HepG2 (cell line): ENCODE measurements around the gene DCPS. TPM values are rescaled to one million over a fixed set of nuclear protein-coding genes. Genes with fewer than 3 reads are reported as not detected.
A peak's percentile ranks its signal among the peaks of the same experiment; 100 is the strongest.

Experiments used
- CBX5 ChIP-seq: sonication (generic); formaldehyde crosslinking; IDR thresholded peaks from 2 replicates; pipeline ENCODE4 v1.4.0; 2020; ENCODE audit warnings: missing genetic modification reagents, borderline replicate concordance
- CSRNP2 ChIP-seq: sonication (generic); formaldehyde crosslinking; conservative IDR thresholded peaks from 2 replicates; pipeline ENCODE4 v1.8.0; 2022; ENCODE audit warnings: low read depth, missing genetic modification reagents
- DNMT3B ChIP-seq: conservative IDR thresholded peaks from 2 replicates; pipeline ENCODE4 v1.6.1; 2016; ENCODE audit warnings: missing biosample characterization, control low read depth
- HMGA1 ChIP-seq: sonication (generic); formaldehyde crosslinking; conservative IDR thresholded peaks from 2 replicates; pipeline ENCODE4 v1.4.0; 2020; ENCODE audit warnings: missing genetic modification reagents
- KDM4B ChIP-seq: sonication (generic); formaldehyde crosslinking; IDR thresholded peaks from 2 replicates; pipeline ENCODE4 v1.4.0; 2020; ENCODE audit warnings: missing genetic modification reagents
- NR2F2 ChIP-seq: IDR thresholded peaks from 2 replicates; pipeline ENCODE4 v1.6.1; 2012; ENCODE audit warnings: low read depth, inconsistent platforms, borderline replicate concordance
- PHF5A ChIP-seq: IDR thresholded peaks from one replicate; pipeline ENCODE4 v1.6.1; 2018; ENCODE audit warnings: low read depth, missing genetic modification reagents; ENCODE audit not compliant: unreplicated experiment
- PHF8 ChIP-seq: sonication (generic); formaldehyde crosslinking; IDR thresholded peaks from 2 replicates; pipeline ENCODE4 v1.5.0; 2020; ENCODE audit warnings: missing genetic modification reagents
- SIN3A ChIP-seq: IDR thresholded peaks from 2 replicates; pipeline ENCODE4 v1.6.1; 2011; ENCODE audit warnings: low read depth, mild to moderate bottlenecking, control low read depth, low read length, borderline replicate concordance
- SP2 ChIP-seq: sonication (generic); formaldehyde crosslinking; IDR thresholded peaks from 2 replicates; pipeline ENCODE4 v1.5.1; 2020; ENCODE audit warnings: mild to moderate bottlenecking, missing genetic modification reagents
- TFDP2 ChIP-seq: sonication (generic); formaldehyde crosslinking; IDR thresholded peaks from 2 replicates; pipeline ENCODE4 v1.4.0; 2020; ENCODE audit warnings: missing genetic modification reagents
- ZBTB33 ChIP-seq: sonication (generic); formaldehyde crosslinking; IDR thresholded peaks from 2 replicates; pipeline ENCODE4 v1.4.0; 2020; ENCODE audit warnings: missing genetic modification reagents
- ZC3H4 ChIP-seq: sonication (generic); formaldehyde crosslinking; IDR thresholded peaks from 2 replicates; pipeline ENCODE4 v1.4.0; 2020; ENCODE audit warnings: missing genetic modification reagents, borderline replicate concordance
- ZNF205 ChIP-seq: IDR thresholded peaks from 2 replicates; pipeline ENCODE4 v1.6.1; 2018; ENCODE audit warnings: missing biosample characterization, missing genetic modification reagents
- ZNF224 ChIP-seq: sonication (generic); formaldehyde crosslinking; IDR thresholded peaks from 2 replicates; pipeline ENCODE4 v1.5.0; 2020; ENCODE audit warnings: mild to moderate bottlenecking, missing genetic modification reagents
- ZNF296 ChIP-seq: sonication (generic); formaldehyde crosslinking; conservative IDR thresholded peaks from 2 replicates; pipeline ENCODE4 v1.5.0; 2020; ENCODE audit warnings: mild to moderate bottlenecking, missing genetic modification reagents
- ZNF468 ChIP-seq: sonication (generic); formaldehyde crosslinking; IDR thresholded peaks from 2 replicates; pipeline ENCODE4 v1.8.0; 2022; ENCODE audit warnings: mild to moderate bottlenecking, moderate library complexity, missing genetic modification reagents
- ZNF550 ChIP-seq: sonication (generic); formaldehyde crosslinking; IDR thresholded peaks from 2 replicates; pipeline ENCODE4 v1.4.0; 2020; ENCODE audit warnings: mild to moderate bottlenecking, missing genetic modification reagents, borderline replicate concordance
- ZNF776 ChIP-seq: sonication (generic); formaldehyde crosslinking; IDR thresholded peaks from 2 replicates; pipeline ENCODE4 v1.4.0; 2020; ENCODE audit warnings: mild to moderate bottlenecking, missing genetic modification reagents
- ZSCAN20 ChIP-seq: sonication (generic); formaldehyde crosslinking; IDR thresholded peaks from 2 replicates; pipeline ENCODE4 v1.4.0; 2020; ENCODE audit warnings: missing genetic modification reagents, mild to moderate bottlenecking, borderline replicate concordance
- polyA plus RNA-seq, 8 experiments: library from polyadenylated mRNA; depleted of rRNA in 3 of 8; stranded (reverse) in 7 of 8; unstranded in 1 of 8; fragments of >200 nt; fragmentation: Illumina TruSeq in 4 of 8; extraction: Trizol in 4 of 8; gene quantifications; 2 replicates each; pipeline versions ENCODE4 v1.2.1 to v1.2.3, GENCODE V29; 2011 to 2016; ENCODE audit warnings: low read depth in 4 of 8, missing spikeins in 1 of 8, mixed read lengths in 1 of 8; ENCODE audit not compliant: insufficient read depth in 1 of 8
- total RNA-seq, 5 experiments: library from RNA; depleted of rRNA; stranded (reverse); fragments of >200 nt; fragmentation: Illumina TruSeq; extraction: Trizol; gene quantifications; 2 replicates each; pipeline ENCODE4 v1.2.3, GENCODE V29; 2016; ENCODE audit warnings: low read depth in 1 of 5

DCPS gene
- total and polyA plus RNA-seq, 2 of the 13 experiments (the other 11 are each of a cell fraction or from before 2014, with no cell fraction given) = 21.9 to 22.5 TPM

- TF ChIP-seq ZNF550 (CRISPR knock-in tag) (no peak), ZNF224 (CRISPR knock-in tag) (no peak), HMGA1 (CRISPR knock-in tag) (no peak), ZC3H4 (CRISPR knock-in tag) (no peak), ZNF468 (CRISPR knock-in tag) (no peak), DNMT3B (CRISPR knock-in tag) (no peak), SIN3A (no peak; the same call in 1 of the 2 replicates), TFDP2 (CRISPR knock-in tag) (0 out of 2 replicates have a peak, but pooled peaks have one; percentile 12), KDM4B (CRISPR knock-in tag) (no peak), SP2 (CRISPR knock-in tag) (0 out of 2 replicates have a peak, but pooled peaks have one; percentile 12), PHF5A (CRISPR knock-in tag) (no peak), ZBTB33 (CRISPR knock-in tag) (no peak), CSRNP2 (CRISPR knock-in tag) (no peak), ZSCAN20 (CRISPR knock-in tag) (no peak), PHF8 (CRISPR knock-in tag) (0 out of 2 replicates have a peak, but pooled peaks have one; percentile 33), ZNF776 (CRISPR knock-in tag) (no peak), NR2F2 (no peak), CBX5 (CRISPR knock-in tag) (no peak), ZNF205 (CRISPR knock-in tag) (no peak), ZNF296 (CRISPR knock-in tag) (0 out of 2 replicates have a peak, but pooled peaks have one; percentile 8)
Measured at GRCh38 chr11:126355926-126356897, 52.4 kb downstream of the DCPS start (continued).
